Duodenal mucosa (tissue), 2 donors: Measurements from ENCODE around the gene STK32A.

Source experiments
- H3K27ac ChIP-seq: one replicate; pipeline ENCODE4 v1.7.0; 2013; ENCODE audit warnings: low read depth, low read length
- H3K27me3 ChIP-seq, 2 donors: one replicate each; pipeline ENCODE4 v1.7.0; 2013; ENCODE audit warnings: low read length in 2 of 2, control low read depth in 1 of 2; ENCODE audit not compliant: insufficient read depth in 2 of 2, control insufficient read depth in 1 of 2
- H3K36me3 ChIP-seq, 2 donors: one replicate each; pipeline ENCODE4 v1.7.0; 2013; ENCODE audit warnings: low read length in 2 of 2, control low read depth in 1 of 2; ENCODE audit not compliant: insufficient read depth in 2 of 2, control insufficient read depth in 1 of 2
- H3K4me1 ChIP-seq, 2 donors: one replicate each; pipeline ENCODE4 v1.7.0; 2013; ENCODE audit warnings: low read length in 2 of 2, control low read depth in 1 of 2; ENCODE audit not compliant: insufficient read depth in 2 of 2, control insufficient read depth in 1 of 2
- H3K4me3 ChIP-seq, 2 donors: one replicate each; pipeline ENCODE4 v1.7.0; 2013; ENCODE audit warnings: low read length in 2 of 2, low read depth in 1 of 2
- H3K9ac ChIP-seq, 2 donors: one replicate each; pipeline ENCODE4 v1.7.0; 2013; ENCODE audit warnings: low read length in 2 of 2, low read depth in 1 of 2
- H3K9me3 ChIP-seq, 2 donors: one replicate each; pipeline ENCODE4 v1.7.0; 2013; ENCODE audit warnings: low read length in 2 of 2, control low read depth in 1 of 2; ENCODE audit not compliant: control insufficient read depth in 1 of 2

Gene STK32A

GRCh38 chr5:147306351-147306750 lies 71.5 kb downstream of the STK32A start:
- Histone ChIP-seq H3K4me1 (peaks cover 0 to 3% of the 10 kb centered on the region in 2 donors), H3K27ac (no peak overlapping the region), H3K9ac (no peak overlapping the region), H3K9me3 (no peaks in the 10 kb centered on the region), H3K27me3 (no peaks in the 10 kb centered on the region), H3K4me3 (no peak overlapping the region), H3K36me3 (no peaks in the 10 kb centered on the region)

DNA sequence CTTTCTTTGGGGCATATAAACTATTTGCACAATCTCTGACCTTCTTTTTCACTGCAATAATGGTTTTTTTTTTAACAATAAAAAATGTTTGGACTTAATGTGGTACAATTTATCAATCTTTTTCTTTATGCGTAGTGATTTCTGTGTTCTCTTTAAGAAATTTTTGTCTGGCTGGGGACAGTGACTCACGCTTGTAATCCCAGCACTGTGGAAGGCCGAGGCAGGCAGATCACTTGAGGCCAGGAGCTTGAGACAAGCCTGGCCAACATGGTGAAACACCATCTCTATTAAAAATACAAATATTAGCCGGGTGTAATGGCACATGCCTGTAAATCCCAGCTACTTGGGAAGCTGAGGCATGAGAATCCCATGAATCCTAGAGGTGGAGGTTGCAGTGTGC lies 72.3 kb downstream of the STK32A start:
- Histone ChIP-seq H3K36me3 (no peaks in the 10 kb centered on the region), H3K4me3 (no peak overlapping the region), H3K9ac (no peak overlapping the region), H3K27me3 (no peaks in the 10 kb centered on the region), H3K9me3 (no peaks in the 10 kb centered on the region), H3K27ac (no peak overlapping the region), H3K4me1 (peaks cover 0 to 3% of the 10 kb centered on the region in 2 donors)

GRCh38 chr5:147309621-147310020 lies 74.8 kb downstream of the STK32A start:
- Histone ChIP-seq H3K36me3 (no peaks in the 10 kb centered on the region), H3K27ac (no peak overlapping the region), H3K9me3 (no peaks in the 10 kb centered on the region), H3K27me3 (no peaks in the 10 kb centered on the region), H3K4me3 (no peak overlapping the region), H3K4me1 (peaks cover 0 to 3% of the 10 kb centered on the region in 2 donors), H3K9ac (no peak overlapping the region)

GRCh38 chr5:147310059-147310704 lies 75.4 kb downstream of the STK32A start:
- Histone ChIP-seq H3K9me3 (no peaks in the 10 kb centered on the region), H3K9ac (no peak overlapping the region), H3K4me3 (no peak overlapping the region), H3K27ac (no peak overlapping the region), H3K4me1 (peaks cover 0 to 3% of the 10 kb centered on the region in 2 donors), H3K27me3 (no peaks in the 10 kb centered on the region), H3K36me3 (no peaks in the 10 kb centered on the region)

DNA sequence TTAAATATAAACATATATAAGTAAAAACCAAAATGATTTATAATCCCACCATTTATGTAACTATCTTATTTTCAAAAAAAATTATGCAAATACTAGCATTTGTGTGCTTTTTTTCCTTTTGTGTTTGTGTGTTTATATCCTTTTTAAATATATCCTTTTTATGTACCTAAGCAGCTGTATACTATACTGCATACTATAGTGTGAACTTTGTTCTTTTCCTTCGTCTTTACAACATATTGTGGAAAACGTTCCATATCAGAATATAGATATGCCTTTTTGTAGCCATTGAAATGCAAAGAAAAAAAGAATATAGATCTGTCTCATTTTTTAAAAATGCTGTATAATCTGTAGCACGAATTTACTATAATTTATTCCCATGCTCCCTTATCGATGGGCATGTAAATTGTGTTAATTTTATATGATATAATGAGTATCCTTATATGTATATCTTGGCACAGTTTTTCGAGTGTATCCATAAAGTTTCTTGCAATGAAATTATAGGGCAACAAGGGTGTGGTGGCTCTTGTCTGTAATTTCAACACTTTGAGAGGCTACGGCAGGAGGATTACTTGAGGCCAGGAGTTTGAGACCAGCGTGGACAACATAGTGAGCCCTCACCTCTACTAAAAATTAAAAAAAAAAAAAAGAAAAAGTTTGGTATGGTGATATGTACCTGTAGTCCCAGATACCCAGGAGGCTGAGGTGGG lies 83.3 kb downstream of the STK32A start:
- no peaks in the 10 kb centered on the region for H3K4me1 ChIP-seq

GRCh38 chr5:147321569-147321968 lies 86.7 kb downstream of the STK32A start:
- H3K9ac ChIP-seq, result no peak overlapping the region
- no peaks in the 10 kb centered on the region for H3K4me1 ChIP-seq
- H3K27me3 ChIP-seq, result no peaks in the 10 kb centered on the region
- H3K36me3 ChIP-seq, result no peaks in the 10 kb centered on the region
- no peaks in the 10 kb centered on the region for H3K9me3 ChIP-seq
- no peak overlapping the region for H3K27ac ChIP-seq
- no peak overlapping the region for H3K4me3 ChIP-seq

More for the DNA sequence above, 83.3 kb downstream of the STK32A start:
- H3K9me3 ChIP-seq, result no peaks in the 10 kb centered on the region
- no peak overlapping the region for H3K27ac ChIP-seq
- H3K4me3 ChIP-seq, result no peak overlapping the region
- no peak overlapping the region for H3K9ac ChIP-seq
- no peaks in the 10 kb centered on the region for H3K36me3 ChIP-seq
- no peaks in the 10 kb centered on the region for H3K27me3 ChIP-seq

DNA sequence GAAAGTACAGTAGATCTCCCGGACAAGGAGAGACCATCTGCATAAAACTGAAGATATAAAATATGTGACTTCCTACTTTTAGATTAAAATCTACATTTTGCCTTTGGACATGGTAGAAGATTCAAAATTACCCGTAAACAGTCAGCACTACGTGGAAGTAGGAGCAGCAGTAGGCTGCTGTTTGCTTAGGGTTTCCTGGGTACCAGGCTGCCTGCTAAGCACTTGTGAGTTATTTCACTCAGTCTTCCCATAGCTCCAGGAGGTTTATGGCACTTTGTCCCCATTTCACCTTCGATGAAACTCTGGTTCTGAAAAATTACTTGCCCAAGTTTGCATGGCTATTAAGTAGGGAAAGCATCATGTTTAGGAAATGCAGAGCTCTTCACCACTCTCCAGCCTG lies 92.6 kb downstream of the STK32A start:
- no peaks in the 10 kb centered on the region for H3K36me3 ChIP-seq
- H3K27me3 ChIP-seq, result peaks cover 0 to 2% of the 10 kb centered on the region in 2 donors
- H3K4me1 ChIP-seq, result no peaks in the 10 kb centered on the region
- no peak overlapping the region for H3K4me3 ChIP-seq
- no peak overlapping the region for H3K27ac ChIP-seq
- no peak overlapping the region for H3K9ac ChIP-seq
- no peaks in the 10 kb centered on the region for H3K9me3 ChIP-seq

DNA sequence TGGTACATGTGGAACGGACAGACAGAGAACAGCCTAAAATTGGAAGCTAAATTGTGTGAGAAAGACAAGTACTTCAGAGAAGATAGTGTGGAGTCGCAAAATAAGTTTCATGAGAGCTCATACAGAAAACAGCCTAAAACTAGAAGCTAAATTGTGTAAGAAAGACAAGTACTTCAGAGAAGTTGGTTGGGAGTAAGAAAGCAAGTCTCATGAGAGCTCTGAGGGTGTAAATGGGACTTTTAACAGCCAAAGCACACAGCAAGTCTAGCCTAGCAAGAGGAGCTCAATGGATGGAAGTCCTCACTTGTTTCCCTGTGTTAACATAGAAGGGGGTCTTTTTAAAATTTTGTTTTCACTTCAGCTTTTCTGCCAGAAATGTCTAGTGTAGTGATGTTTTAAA lies 93.1 kb downstream of the STK32A start:
- Histone ChIP-seq H3K27ac (no peak overlapping the region), H3K4me1 (no peaks in the 10 kb centered on the region), H3K9ac (no peak overlapping the region), H3K4me3 (no peak overlapping the region), H3K36me3 (no peaks in the 10 kb centered on the region), H3K9me3 (no peaks in the 10 kb centered on the region), H3K27me3 (peaks cover 0 to 2% of the 10 kb centered on the region in 2 donors)

- Histone ChIP-seq H3K27ac (no peak overlapping the region), H3K4me1 (no peaks in the 10 kb centered on the region), H3K9ac (no peak overlapping the region), H3K36me3 (no peaks in the 10 kb centered on the region), H3K9me3 (no peaks in the 10 kb centered on the region), H3K27me3 (peaks cover 0 to under 1% of the 10 kb centered on the region in 2 donors), H3K4me3 (no peak overlapping the region)
Measured at GRCh38 chr5:147332658-147333057, 97.8 kb downstream of the STK32A start.

DNA sequence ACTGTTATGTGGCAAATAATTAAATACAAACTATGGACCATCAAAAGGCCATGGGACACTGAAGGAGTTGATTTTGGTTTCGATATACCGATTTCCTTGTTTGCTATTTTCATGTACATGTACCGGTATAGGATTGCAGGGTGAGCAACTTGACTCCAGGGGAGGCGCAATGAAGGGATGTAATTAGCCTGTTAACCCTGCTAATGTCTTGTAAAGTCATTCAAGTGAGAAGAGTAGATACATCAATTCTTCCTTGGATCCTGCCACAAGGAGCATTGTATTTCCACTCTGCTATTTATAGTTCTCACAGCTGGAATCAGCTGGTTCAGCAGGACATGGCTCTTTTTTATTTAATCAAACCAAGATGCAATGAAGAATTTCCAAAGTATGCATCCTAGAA lies 102.0 kb downstream of the STK32A start:
- no peak overlapping the region for H3K9ac ChIP-seq
- no peaks in the 10 kb centered on the region for H3K4me1 ChIP-seq
- H3K4me3 ChIP-seq, result no peak overlapping the region
- H3K36me3 ChIP-seq, result no peaks in the 10 kb centered on the region
- no peaks in the 10 kb centered on the region for H3K9me3 ChIP-seq
- H3K27me3 ChIP-seq, result no peaks in the 10 kb centered on the region
- H3K27ac ChIP-seq, result no peak overlapping the region
